HCT116 (cell line): ENCODE results near the gene ZNF451. TPM values are rescaled to one million over a fixed set of nuclear protein-coding genes. Genes with fewer than 3 reads are reported as not detected.

Source experiments
- ATAC-seq: fragments of 200-7000 bp; cut with Tn5 transposase; 2 replicates; pipeline ENCODE4 v1.9.1; 2020; ENCODE audit warnings: mild to moderate bottlenecking, moderate library complexity
- BruUV-seq: library from RNA; stranded (reverse); fragments of 400-500 nt; replicated peaks from 2 replicates; lab custom pipeline; 2021; lab: Mats Ljungman, UMichigan
- CTCF ChIA-PET: fragments of 300-600 bp; sonication (Branson Sonifier 250); formaldehyde crosslinking; loops from one replicate; lab custom pipeline; 2021; ENCODE audit warnings: antibody characterized with exemption; lab: Charles Lee
- POLR2A ChIA-PET: fragments of 300-600, 350-600 bp; sonication (Branson Sonifier 250); formaldehyde crosslinking; loops from one replicate; lab custom pipeline; 2021; ENCODE audit warnings: antibody characterized with exemption; lab: Charles Lee
- RAD21 ChIA-PET, 2 experiments: fragments of 300-600 bp; sonication (Branson Sonifier 250); formaldehyde crosslinking; loops; one replicate each; lab custom pipeline; 2023; ENCODE audit warnings: low total read pairs in 2 of 2; ENCODE audit not compliant: uncharacterized antibody in 2 of 2, unreplicated experiment in 2 of 2, low non-redundant PET in 1 of 2; lab: Charles Lee
- DNase-seq: peaks from one replicate; pipeline ENCODE4 v3.0.0-alpha.2; 2010; ENCODE audit warnings: low read depth, low spot score
- H2AFZ ChIP-seq: fragments of 200-600 bp; shearing (Covaris generic), sonication (generic); 2 replicates; pipeline ENCODE4 v1.6.1; 2017; ENCODE audit warnings: low read depth, mixed run types, mixed read lengths, antibody characterized with exemption, low read length; ENCODE audit not compliant: poor library complexity, severe bottlenecking
- H3K27ac ChIP-seq: 2 replicates; pipeline ENCODE4 v1.5.1; 2012; ENCODE audit warnings: low read depth, low read length
- H3K27me3 ChIP-seq: fragments of 200-600 bp; sonication (generic); 2 replicates; pipeline ENCODE4 v1.6.1; 2016; ENCODE audit warnings: mixed run types, low read length, mixed read lengths; ENCODE audit not compliant: insufficient read depth
- H3K36me3 ChIP-seq, 2 experiments: fragments of 200-500 bp in 1 of 2; fragments of 200-600 bp in 1 of 2; sonication (Bioruptor generic) in 1 of 2; sonication (generic) in 1 of 2; 2 replicates each; pipeline versions ENCODE4 v1.5.1 to v1.6.1; 2014 to 2016; ENCODE audit warnings: low read length in 2 of 2, inconsistent platforms in 1 of 2, mixed read lengths in 1 of 2, mixed run types in 1 of 2; ENCODE audit not compliant: insufficient read depth in 2 of 2, control insufficient read depth in 1 of 2
- H3K4me1 ChIP-seq, 2 experiments: fragments of 200-600 bp in 1 of 2; sonication (generic) in 1 of 2; 2 replicates each; pipeline versions ENCODE4 v1.5.1 to v1.6.1; 2012 to 2017; ENCODE audit warnings: low read length in 2 of 2, inconsistent platforms in 1 of 2, mild to moderate bottlenecking in 1 of 2, mixed read lengths in 1 of 2, mixed run types in 1 of 2, moderate library complexity in 1 of 2; ENCODE audit not compliant: insufficient read depth in 2 of 2, control insufficient read depth in 1 of 2
- H3K4me2 ChIP-seq: fragments of 200-600 bp; sonication (generic); 2 replicates; pipeline ENCODE4 v1.6.1; 2017; ENCODE audit warnings: mixed run types, low read length, mixed read lengths
- H3K4me3 ChIP-seq, 2 experiments: fragments of 200-600 bp in 1 of 2; sonication (generic) in 1 of 2; replicated peaks in 1 of 2; 2 replicates each; pipeline ENCODE4 v1.5.1; 2011 to 2016; ENCODE audit warnings: low read length in 2 of 2, control low read depth in 1 of 2, low read depth in 1 of 2, mild to moderate bottlenecking in 1 of 2, mixed read lengths in 1 of 2, mixed run types in 1 of 2
- H3K79me2 ChIP-seq: fragments of 200-600 bp; sonication (generic); 2 replicates; pipeline ENCODE4 v1.6.1; 2017; ENCODE audit warnings: mild to moderate bottlenecking, mixed run types, low read length, moderate library complexity, mixed read lengths; ENCODE audit not compliant: insufficient read depth
- H3K9ac ChIP-seq: fragments of 200-600 bp; sonication (generic); 2 replicates; pipeline ENCODE4 v1.6.1; 2016; ENCODE audit warnings: low read length, mixed read lengths
- H3K9me2 ChIP-seq: fragments of 200-600 bp; sonication (generic), shearing (Covaris generic); 2 replicates; pipeline ENCODE4 v1.6.1; 2017; ENCODE audit warnings: mixed run types, mild to moderate bottlenecking, moderate library complexity; ENCODE audit not compliant: insufficient read depth
- H3K9me3 ChIP-seq, 2 experiments: fragments of 200-500 bp in 1 of 2; fragments of 200-600 bp in 1 of 2; sonication (Bioruptor generic) in 1 of 2; sonication (generic) in 1 of 2; 2 replicates each; pipeline ENCODE4 v1.6.1; 2014 to 2017; ENCODE audit warnings: low read length in 2 of 2, mixed read lengths in 2 of 2, inconsistent platforms in 1 of 2, low read depth in 1 of 2, mild to moderate bottlenecking in 1 of 2, mixed run types in 1 of 2, moderate library complexity in 1 of 2; ENCODE audit not compliant: control insufficient read depth in 1 of 2, insufficient read depth in 1 of 2
- H4K20me1 ChIP-seq: fragments of 200-600 bp; sonication (generic), shearing (Covaris generic); 2 replicates; pipeline ENCODE4 v1.6.1; 2017; ENCODE audit warnings: mixed run types, mild to moderate bottlenecking, moderate library complexity; ENCODE audit not compliant: insufficient read depth
- CBX3 ChIP-seq: IDR thresholded peaks from 2 replicates; pipeline ENCODE4 v1.6.1; 2012; ENCODE audit warnings: low read depth
- CEBPB ChIP-seq: IDR thresholded peaks from 2 replicates; pipeline ENCODE4 v1.6.1; 2012; ENCODE audit warnings: low read depth
- CTCF ChIP-seq, 3 experiments: fragments of 200-600 bp in 1 of 3; sonication (generic) in 1 of 3; IDR thresholded peaks in 2 of 3; conservative IDR thresholded peaks in 1 of 3; 2 replicates each; pipeline ENCODE4 v1.5.1; 2012 to 2017; ENCODE audit warnings: low read depth in 2 of 3, low read length in 2 of 3, antibody characterized with exemption in 1 of 3, borderline replicate concordance in 1 of 3, control low read depth in 1 of 3, mild to moderate bottlenecking in 1 of 3, mixed read lengths in 1 of 3, mixed run types in 1 of 3, moderate library complexity in 1 of 3; ENCODE audit not compliant: insufficient read depth in 1 of 3
- EGR1 ChIP-seq: IDR thresholded peaks from 2 replicates; pipeline ENCODE4 v1.6.1; 2012; ENCODE audit warnings: low read depth
- ELF1 ChIP-seq: IDR thresholded peaks from 2 replicates; pipeline ENCODE4 v1.6.1; 2012; ENCODE audit warnings: low read depth, borderline replicate concordance
- FOSL1 ChIP-seq: IDR thresholded peaks from 2 replicates; pipeline ENCODE4 v1.6.1; 2012; ENCODE audit warnings: low read depth
- POLR2A ChIP-seq: IDR thresholded peaks from 2 replicates; pipeline ENCODE4 v1.7.0; 2011; ENCODE audit warnings: borderline replicate concordance; ENCODE audit not compliant: insufficient read depth, insufficient read length; ENCODE audit errors: extremely low read depth
- POLR2AphosphoS5 ChIP-seq: IDR thresholded peaks from 2 replicates; pipeline ENCODE4 v1.6.1; 2011; ENCODE audit warnings: mild to moderate bottlenecking, low read depth, low read length, moderate library complexity
- RAD21 ChIP-seq: IDR thresholded peaks from 2 replicates; pipeline ENCODE4 v1.6.1; 2012; ENCODE audit warnings: low read depth, mild to moderate bottlenecking
- SIN3A ChIP-seq: IDR thresholded peaks from 2 replicates; pipeline ENCODE4 v1.6.1; 2012; ENCODE audit warnings: low read depth
- SP1 ChIP-seq: IDR thresholded peaks from 2 replicates; pipeline ENCODE4 v1.6.1; 2012; ENCODE audit warnings: low read depth
- TCF7L2 ChIP-seq: IDR thresholded peaks from 2 replicates; pipeline ENCODE4 v1.7.0; 2011; ENCODE audit warnings: borderline replicate concordance, inconsistent platforms; ENCODE audit not compliant: insufficient read depth, insufficient read length; ENCODE audit errors: extremely low read depth
- ZFX ChIP-seq: fragments of 450-650 bp; IDR thresholded peaks from 2 replicates; pipeline ENCODE4 v1.6.1; 2017
- ZNF274 ChIP-seq: fragments of 200-500 bp; sonication (Bioruptor generic); IDR thresholded peaks from 2 replicates; pipeline ENCODE4 v1.6.1; 2014; ENCODE audit warnings: mild to moderate bottlenecking, low read depth, low read length, inconsistent platforms
- intact Hi-C: fragments of 100-400 bp; cut with micrococcal nuclease; formaldehyde crosslinking; loops from 2 replicates; pipeline ENCODE4 v1.10.0; 2022
- total RNA-seq: library from RNA; stranded (reverse); gene quantifications from one replicate; pipeline ENCODE4 v1.2.1, GENCODE V29; 2021; ENCODE audit not compliant: unreplicated experiment
- TF ChIP-seq, protein P1 (sequence below): IDR thresholded peaks from 2 replicates; pipeline ENCODE4 v1.6.1; 2012

ZNF451 gene
- total RNA-seq, 1 experiment from 2014 or later, result 49.1 TPM

DNA sequence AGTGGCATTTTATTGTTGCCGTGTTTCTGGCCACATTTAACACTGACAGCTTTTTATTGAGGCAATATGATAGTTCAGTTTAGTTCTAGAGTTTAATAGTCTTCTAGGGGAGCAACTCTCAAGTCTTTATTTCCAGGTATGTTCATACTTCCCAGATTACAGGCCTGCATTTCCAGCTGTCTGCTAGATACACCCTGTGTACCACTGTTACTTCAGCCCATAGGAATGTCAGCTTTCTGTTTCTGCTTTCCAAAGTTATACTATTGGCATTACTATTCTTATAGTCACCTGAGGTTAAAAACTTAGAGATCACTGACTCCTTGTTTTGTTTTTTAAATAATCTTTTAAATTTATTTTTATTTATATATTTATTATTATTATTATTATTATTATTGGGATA, 7.6 kb downstream of the ZNF451 start:
- H3K4me3 ChIP-seq, result no peak overlapping the region
- intact Hi-C loops, result loop anchor here (10.0 kb wide), 1 partner anchor 193 kb away; no protein-coding TSS in a partner anchor
- CTCF ChIA-PET, result no interaction called here
- no peak overlapping the region for H3K4me2 ChIP-seq
- POLR2A ChIA-PET, result no interaction called here
- BruUV-seq, result no TSS peak
- DNase-seq (no peak), ATAC-seq (no peak)
- H3K27me3 ChIP-seq, result no peaks in the 10 kb centered on the region
- H3K4me1 ChIP-seq, result no peaks in the 10 kb centered on the region
- H4K20me1 ChIP-seq, result peaks cover 11% of the 10 kb centered on the region; the same call in 1 of the 2 replicates
- H3K27ac ChIP-seq, result no peak overlapping the region
- H3K9ac ChIP-seq, result no peak overlapping the region
- H3K9me3 ChIP-seq, result no peaks in the 10 kb centered on the region
- TF ChIP-seq ZFX (no peak), CEBPB (no peak), TCF7L2 (no peak), POLR2AphosphoS5 (no peak), CTCF (IDR thresholded peaks at IDR 0.05 in 2 of 3, conservative IDR thresholded peaks at IDR 0.05 in 1 of 3; ENCODE audit: borderline replicate concordance in 1 of 3, insufficient read depth in 1 of 3, low read depth in 2 of 3, low read length in 2 of 3) (no peak), EGR1 (no peak), ELF1 (no peak), SIN3A (no peak), FOSL1 (no peak), POLR2A (no peak), ZNF274 (no peak), RAD21 (no peak), SP1 (no peak), CBX3 (no peak)
- TF ChIP-seq, protein P1, sequence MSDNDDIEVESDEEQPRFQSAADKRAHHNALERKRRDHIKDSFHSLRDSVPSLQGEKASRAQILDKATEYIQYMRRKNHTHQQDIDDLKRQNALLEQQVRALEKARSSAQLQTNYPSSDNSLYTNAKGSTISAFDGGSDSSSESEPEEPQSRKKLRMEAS, result no peak
- RAD21 ChIA-PET, result no interaction called here
- no peak overlapping the region for H2AFZ ChIP-seq
- H3K79me2 ChIP-seq, result peaks cover 88% of the 10 kb centered on the region
- no peaks in the 10 kb centered on the region for H3K9me2 ChIP-seq
- H3K36me3 ChIP-seq, result peaks cover 41% of the 10 kb centered on the region in 2 experiments
